AG10803 (cell line): Measurements from ENCODE around the gene ORC1.

ENCODE experiments used
- DNase-seq: peaks from one replicate; pipeline ENCODE4 v3.0.0; 2010; ENCODE audit warnings: low read depth
- H3K4me3 ChIP-seq: 2 replicates; pipeline ENCODE4 v1.5.1; 2011; ENCODE audit warnings: mild to moderate bottlenecking, low read length, control low read depth
- TF ChIP-seq, protein P1 (sequence below): conservative IDR thresholded peaks from 2 replicates; pipeline ENCODE4 v1.5.1; 2011; ENCODE audit warnings: mild to moderate bottlenecking, low read length, control low read depth, inconsistent platforms

Gene ORC1

DNA sequence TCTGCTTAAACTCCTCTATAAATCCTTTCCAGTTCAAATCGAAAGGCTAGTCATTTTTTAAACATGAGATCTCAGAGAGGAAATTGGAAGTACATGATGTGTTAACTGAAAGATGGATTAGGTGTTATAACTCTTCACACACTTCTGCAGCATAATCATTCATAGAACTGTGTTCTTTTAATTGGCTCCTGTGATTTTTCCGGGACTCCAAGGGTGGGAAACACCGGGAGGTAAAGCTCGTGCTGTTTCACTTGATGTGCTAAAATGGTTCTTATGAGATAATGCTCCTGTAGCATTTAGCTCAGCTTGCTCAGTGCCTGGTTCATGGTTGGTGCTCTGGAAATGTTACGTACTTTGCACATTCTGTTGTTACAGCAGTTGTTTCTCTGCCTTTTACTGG, 78.4 kb downstream of the ORC1 start:
- no peak for DNase-seq
- TF ChIP-seq, protein P1, sequence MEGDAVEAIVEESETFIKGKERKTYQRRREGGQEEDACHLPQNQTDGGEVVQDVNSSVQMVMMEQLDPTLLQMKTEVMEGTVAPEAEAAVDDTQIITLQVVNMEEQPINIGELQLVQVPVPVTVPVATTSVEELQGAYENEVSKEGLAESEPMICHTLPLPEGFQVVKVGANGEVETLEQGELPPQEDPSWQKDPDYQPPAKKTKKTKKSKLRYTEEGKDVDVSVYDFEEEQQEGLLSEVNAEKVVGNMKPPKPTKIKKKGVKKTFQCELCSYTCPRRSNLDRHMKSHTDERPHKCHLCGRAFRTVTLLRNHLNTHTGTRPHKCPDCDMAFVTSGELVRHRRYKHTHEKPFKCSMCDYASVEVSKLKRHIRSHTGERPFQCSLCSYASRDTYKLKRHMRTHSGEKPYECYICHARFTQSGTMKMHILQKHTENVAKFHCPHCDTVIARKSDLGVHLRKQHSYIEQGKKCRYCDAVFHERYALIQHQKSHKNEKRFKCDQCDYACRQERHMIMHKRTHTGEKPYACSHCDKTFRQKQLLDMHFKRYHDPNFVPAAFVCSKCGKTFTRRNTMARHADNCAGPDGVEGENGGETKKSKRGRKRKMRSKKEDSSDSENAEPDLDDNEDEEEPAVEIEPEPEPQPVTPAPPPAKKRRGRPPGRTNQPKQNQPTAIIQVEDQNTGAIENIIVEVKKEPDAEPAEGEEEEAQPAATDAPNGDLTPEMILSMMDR, result no peak

DNA sequence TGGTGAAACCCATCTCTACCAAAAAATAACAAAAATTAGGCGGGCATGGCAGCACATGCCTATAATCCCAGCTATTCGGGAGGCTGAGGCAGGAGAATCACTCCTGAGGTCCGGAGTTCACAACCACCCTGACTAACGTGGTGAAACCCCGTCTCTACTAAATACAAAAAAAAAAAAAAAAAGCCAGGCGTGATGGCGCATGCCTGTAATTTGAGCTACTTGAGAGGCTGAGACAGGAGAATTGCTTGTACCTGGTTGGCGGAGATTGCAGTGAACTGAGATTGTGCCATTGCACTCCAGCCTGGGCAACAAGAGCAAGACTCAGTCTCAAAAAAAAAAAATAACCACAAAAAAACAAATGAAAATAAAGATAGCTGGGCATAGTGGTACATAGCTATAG, 80.5 kb downstream of the ORC1 start:
- TF ChIP-seq, protein P1, result no peak
- no peak overlapping the region for H3K4me3 ChIP-seq
- DNase-seq, result no peak

More for the DNA sequence above, 78.4 kb downstream of the ORC1 start:
- no peak overlapping the region for H3K4me3 ChIP-seq
